K562 (cell line): ENCODE measurements around the gene PRM2. TPM values are rescaled to one million over a fixed set of nuclear protein-coding genes. Genes with fewer than 3 reads are reported as not detected.

Experiments
- KDM2B ChIP-seq: fragments of 250-450 bp; sonication (Bioruptor Pico); IDR thresholded peaks from 2 replicates; pipeline ENCODE4 v1.8.0; 2021; ENCODE audit warnings: mild to moderate bottlenecking, moderate library complexity
- NR4A1 ChIP-seq, 2 experiments: fragments of 250-450 bp in 1 of 2; fragments of 450-650 bp in 1 of 2; sonication (Bioruptor Pico) in 1 of 2; IDR thresholded peaks; 2 replicates each; pipeline versions ENCODE4 v1.4.0 to v1.6.1; 2016 to 2020; ENCODE audit warnings: mild to moderate bottlenecking in 2 of 2, missing compliant biosample characterization in 1 of 2, missing genetic modification characterization in 1 of 2, moderate library complexity in 1 of 2
- PTBP1 ChIP-seq: fragments of 200-400 bp; formaldehyde crosslinking; IDR thresholded peaks from 2 replicates; pipeline ENCODE4 v1.6.1; 2017; ENCODE audit warnings: low read depth, low read length
- TGIF2 ChIP-seq: sonication (generic); formaldehyde crosslinking; IDR thresholded peaks from 2 replicates; pipeline ENCODE4 v1.8.1; 2022; ENCODE audit warnings: mild to moderate bottlenecking, missing genetic modification reagents, moderate library complexity
- ZNF324 ChIP-seq: fragments of 250-450 bp; sonication (Bioruptor Pico); IDR thresholded peaks from 2 replicates; pipeline ENCODE4 v1.4.0; 2020; ENCODE audit warnings: mild to moderate bottlenecking
- ZNF75A ChIP-seq: fragments of 450-650 bp; formaldehyde crosslinking; IDR thresholded peaks from 2 replicates; pipeline ENCODE4 v1.4.0; 2020; ENCODE audit warnings: mild to moderate bottlenecking
- polyA plus RNA-seq, 8 experiments: library from polyadenylated mRNA; depleted of rRNA in 4 of 8; stranded (reverse) in 5 of 8; unstranded in 3 of 8; fragments of >200 nt; fragmentation: Nextera tagmentation in 2 of 8; fragmentation: Illumina TruSeq in 1 of 8; extraction: Ambion mirVana in 2 of 8; extraction: Trizol in 1 of 8; gene quantifications; 2 replicates each; pipeline versions ENCODE4 v1.2.1 to v1.2.3, GENCODE V29; 2011 to 2014; ENCODE audit warnings: inconsistent platforms in 1 of 8, missing spikeins in 1 of 8
- total RNA-seq, 7 experiments: library from RNA; depleted of rRNA in 6 of 7; stranded (reverse); fragments of >200 nt in 6 of 7; fragmentation: Illumina TruSeq in 2 of 7; extraction: Trizol in 2 of 7; gene quantifications; 2 replicates each; pipeline versions ENCODE4 v1.2.1 to v1.2.3, GENCODE V29; 2011 to 2021; ENCODE audit warnings: low replicate concordance in 1 of 7
- TF ChIP-seq, protein P1 (sequence below): sonication (generic); formaldehyde crosslinking; IDR thresholded peaks from 2 replicates; pipeline ENCODE4 v1.8.0; 2022; ENCODE audit warnings: mild to moderate bottlenecking, missing genetic modification reagents, borderline replicate concordance
- TF ChIP-seq, protein P2 (sequence below): sonication (generic); formaldehyde crosslinking; IDR thresholded peaks from 2 replicates; pipeline ENCODE4 v1.5.0; 2020; ENCODE audit warnings: missing genetic modification reagents
- TF ChIP-seq, protein P3 (sequence below), 2 experiments: IDR thresholded peaks; 2 replicates each; pipeline ENCODE4 v1.6.1; 2012; ENCODE audit warnings: improper control_type of control experiment in 2 of 2, low read depth in 2 of 2, low read length in 2 of 2, borderline replicate concordance in 1 of 2
- TF ChIP-seq, protein P4 (sequence below): sonication (generic); formaldehyde crosslinking; IDR thresholded peaks from 2 replicates; pipeline ENCODE4 v1.8.0; 2023; ENCODE audit warnings: mild to moderate bottlenecking, missing genetic modification reagents

The PRM2 gene
- total and polyA plus RNA-seq, 9 of the 15 experiments (the other 6 are each of a cell fraction or from before 2014, with no cell fraction given): not detected

DNA sequence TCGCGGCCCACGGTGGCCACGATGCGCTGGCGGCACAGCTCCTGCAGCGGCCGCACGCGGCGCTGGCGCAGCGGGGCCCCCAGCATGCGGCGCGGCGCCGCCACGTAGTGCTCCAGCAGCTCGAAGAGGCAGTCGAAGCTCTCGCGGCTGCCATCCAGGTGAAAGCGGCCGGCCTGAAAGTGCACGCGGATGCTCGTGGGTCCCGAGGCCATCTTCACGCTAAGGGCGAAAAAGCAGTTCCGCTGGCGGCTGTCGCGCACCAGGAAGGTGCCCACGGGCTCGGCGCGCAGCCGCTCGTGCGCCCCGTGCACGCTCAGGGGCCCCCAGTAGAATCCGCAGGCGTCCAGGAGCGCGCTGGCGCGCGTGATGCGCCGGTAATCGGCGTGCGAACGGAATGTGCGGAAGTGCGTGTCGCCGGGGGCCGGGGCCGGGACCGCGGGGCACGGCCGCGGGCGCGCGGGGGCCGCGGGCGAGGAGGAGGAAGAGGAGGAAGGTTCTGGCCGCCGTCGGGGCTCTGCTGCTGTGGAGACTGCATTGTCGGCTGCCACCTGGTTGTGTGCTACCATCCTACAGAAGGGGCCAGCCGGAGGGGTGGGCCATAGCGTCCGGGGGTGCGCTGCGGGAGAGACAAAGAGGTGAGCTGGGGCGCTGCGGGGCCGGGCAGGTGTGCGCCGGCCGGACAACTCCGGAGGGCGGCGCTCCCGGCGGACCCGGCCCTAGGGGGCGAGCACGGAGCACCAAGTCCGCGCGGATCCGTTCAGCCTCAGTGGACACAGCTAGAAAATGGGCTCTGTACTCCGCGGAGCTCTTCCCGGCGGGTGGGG, 21.2 kb downstream of the PRM2 start (continued):
- TF ChIP-seq, protein P1, sequence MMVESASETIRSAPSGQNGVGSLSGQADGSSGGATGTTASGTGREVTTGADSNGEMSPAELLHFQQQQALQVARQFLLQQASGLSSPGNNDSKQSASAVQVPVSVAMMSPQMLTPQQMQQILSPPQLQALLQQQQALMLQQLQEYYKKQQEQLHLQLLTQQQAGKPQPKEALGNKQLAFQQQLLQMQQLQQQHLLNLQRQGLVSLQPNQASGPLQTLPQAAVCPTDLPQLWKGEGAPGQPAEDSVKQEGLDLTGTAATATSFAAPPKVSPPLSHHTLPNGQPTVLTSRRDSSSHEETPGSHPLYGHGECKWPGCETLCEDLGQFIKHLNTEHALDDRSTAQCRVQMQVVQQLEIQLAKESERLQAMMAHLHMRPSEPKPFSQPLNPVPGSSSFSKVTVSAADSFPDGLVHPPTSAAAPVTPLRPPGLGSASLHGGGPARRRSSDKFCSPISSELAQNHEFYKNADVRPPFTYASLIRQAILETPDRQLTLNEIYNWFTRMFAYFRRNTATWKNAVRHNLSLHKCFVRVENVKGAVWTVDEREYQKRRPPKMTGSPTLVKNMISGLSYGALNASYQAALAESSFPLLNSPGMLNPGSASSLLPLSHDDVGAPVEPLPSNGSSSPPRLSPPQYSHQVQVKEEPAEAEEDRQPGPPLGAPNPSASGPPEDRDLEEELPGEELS (CRISPR knock-in tag): peak; percentile 100
- TF ChIP-seq ZNF324 (CRISPR knock-in tag): 0 out of 2 replicates have a peak, but pooled peaks have one; percentile 38
- TF ChIP-seq KDM2B (CRISPR knock-in tag): peak; percentile 94
- no peak for TF ChIP-seq ZNF75A (CRISPR knock-in tag)
- TF ChIP-seq PTBP1: peak; percentile 71; the same call in 1 of the 2 replicates
- peak; percentile 99; the same call in 1 of the 2 replicates for TF ChIP-seq TGIF2 (CRISPR knock-in tag)
- TF ChIP-seq, protein P2, sequence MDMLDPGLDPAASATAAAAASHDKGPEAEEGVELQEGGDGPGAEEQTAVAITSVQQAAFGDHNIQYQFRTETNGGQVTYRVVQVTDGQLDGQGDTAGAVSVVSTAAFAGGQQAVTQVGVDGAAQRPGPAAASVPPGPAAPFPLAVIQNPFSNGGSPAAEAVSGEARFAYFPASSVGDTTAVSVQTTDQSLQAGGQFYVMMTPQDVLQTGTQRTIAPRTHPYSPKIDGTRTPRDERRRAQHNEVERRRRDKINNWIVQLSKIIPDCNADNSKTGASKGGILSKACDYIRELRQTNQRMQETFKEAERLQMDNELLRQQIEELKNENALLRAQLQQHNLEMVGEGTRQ: no peak
- TF ChIP-seq, protein P3, sequence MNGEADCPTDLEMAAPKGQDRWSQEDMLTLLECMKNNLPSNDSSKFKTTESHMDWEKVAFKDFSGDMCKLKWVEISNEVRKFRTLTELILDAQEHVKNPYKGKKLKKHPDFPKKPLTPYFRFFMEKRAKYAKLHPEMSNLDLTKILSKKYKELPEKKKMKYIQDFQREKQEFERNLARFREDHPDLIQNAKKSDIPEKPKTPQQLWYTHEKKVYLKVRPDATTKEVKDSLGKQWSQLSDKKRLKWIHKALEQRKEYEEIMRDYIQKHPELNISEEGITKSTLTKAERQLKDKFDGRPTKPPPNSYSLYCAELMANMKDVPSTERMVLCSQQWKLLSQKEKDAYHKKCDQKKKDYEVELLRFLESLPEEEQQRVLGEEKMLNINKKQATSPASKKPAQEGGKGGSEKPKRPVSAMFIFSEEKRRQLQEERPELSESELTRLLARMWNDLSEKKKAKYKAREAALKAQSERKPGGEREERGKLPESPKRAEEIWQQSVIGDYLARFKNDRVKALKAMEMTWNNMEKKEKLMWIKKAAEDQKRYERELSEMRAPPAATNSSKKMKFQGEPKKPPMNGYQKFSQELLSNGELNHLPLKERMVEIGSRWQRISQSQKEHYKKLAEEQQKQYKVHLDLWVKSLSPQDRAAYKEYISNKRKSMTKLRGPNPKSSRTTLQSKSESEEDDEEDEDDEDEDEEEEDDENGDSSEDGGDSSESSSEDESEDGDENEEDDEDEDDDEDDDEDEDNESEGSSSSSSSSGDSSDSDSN (IDR thresholded peaks at IDR 0.05; ENCODE audit: borderline replicate concordance in 1 of 2, low read depth in 2 of 2, low read length in 2 of 2): peak; percentile 44 to 74; a peak in 2 of 4 replicates
- TF ChIP-seq, protein P4, sequence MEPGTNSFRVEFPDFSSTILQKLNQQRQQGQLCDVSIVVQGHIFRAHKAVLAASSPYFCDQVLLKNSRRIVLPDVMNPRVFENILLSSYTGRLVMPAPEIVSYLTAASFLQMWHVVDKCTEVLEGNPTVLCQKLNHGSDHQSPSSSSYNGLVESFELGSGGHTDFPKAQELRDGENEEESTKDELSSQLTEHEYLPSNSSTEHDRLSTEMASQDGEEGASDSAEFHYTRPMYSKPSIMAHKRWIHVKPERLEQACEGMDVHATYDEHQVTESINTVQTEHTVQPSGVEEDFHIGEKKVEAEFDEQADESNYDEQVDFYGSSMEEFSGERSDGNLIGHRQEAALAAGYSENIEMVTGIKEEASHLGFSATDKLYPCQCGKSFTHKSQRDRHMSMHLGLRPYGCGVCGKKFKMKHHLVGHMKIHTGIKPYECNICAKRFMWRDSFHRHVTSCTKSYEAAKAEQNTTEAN: peak; percentile 97
- TF ChIP-seq NR4A1 (CRISPR knock-in tag; IDR thresholded peaks at IDR 0.05): peak; percentile 74; the same call in 1 of the 2 replicates
- TF ChIP-seq NR4A1 (tag; IDR thresholded peaks at IDR 0.05): peak; percentile 89; the same call in 1 of the 2 replicates
